Spleen (tissue), 11 donors: ENCODE data around the gene KCNAB3. TPM values are rescaled to one million over a fixed set of nuclear protein-coding genes. Genes with fewer than 3 reads are reported as not detected.

Source experiments
- DNase-seq: peaks from one replicate; pipeline ENCODE4 v3.0.0-alpha.2; 2020
- H3K27ac ChIP-seq, 8 donors: fragments of 200-600 bp; sonication (generic) in 7 of 8; 1 replicate in 4 of 8; 2 replicates in 4 of 8; pipeline versions ENCODE4 v1.5.0 to v1.8.0; 2016 to 2021; ENCODE audit warnings: inconsistent platforms in 4 of 8, mild to moderate bottlenecking in 4 of 8, moderate library complexity in 1 of 8
- H3K27me3 ChIP-seq, 7 donors: fragments of 200-600 bp; sonication (generic) in 6 of 7; replicated peaks in 1 of 7; 1 replicate in 4 of 7; 2 replicates in 3 of 7; pipeline versions ENCODE4 v1.5.0 to v1.8.0; 2016 to 2021; ENCODE audit warnings: inconsistent platforms in 3 of 7, mild to moderate bottlenecking in 1 of 7
- H3K36me3 ChIP-seq, 6 donors: fragments of 200-600 bp; sonication (generic) in 5 of 6; 1 replicate in 4 of 6; 2 replicates in 2 of 6; pipeline versions ENCODE4 v1.5.0 to v1.8.0; 2016 to 2021; ENCODE audit warnings: inconsistent platforms in 2 of 6
- H3K4me1 ChIP-seq, 6 donors: fragments of 200-600 bp; sonication (generic) in 5 of 6; 1 replicate in 3 of 6; 2 replicates in 3 of 6; pipeline versions ENCODE4 v1.5.0 to v1.8.0; 2016 to 2021; ENCODE audit warnings: inconsistent platforms in 3 of 6
- H3K4me3 ChIP-seq, 8 donors: fragments of 200-600 bp; sonication (generic) in 7 of 8; 1 replicate in 4 of 8; 2 replicates in 4 of 8; pipeline versions ENCODE4 v1.5.0 to v1.8.0; 2016 to 2021; ENCODE audit warnings: inconsistent platforms in 4 of 8, mild to moderate bottlenecking in 4 of 8, moderate library complexity in 2 of 8
- H3K9me3 ChIP-seq, 8 donors: fragments of 200-600 bp; sonication (generic) in 7 of 8; 1 replicate in 4 of 8; 2 replicates in 4 of 8; pipeline versions ENCODE4 v1.5.0 to v1.8.0; 2016 to 2021; ENCODE audit warnings: inconsistent platforms in 4 of 8
- CTCF ChIP-seq, 11 experiments: fragments of 200-600 bp in 7 of 11; fragments of 450-650 bp in 4 of 11; sonication (generic) in 4 of 11; IDR thresholded peaks in 8 of 11; conservative IDR thresholded peaks in 3 of 11; 1 replicate in 7 of 11; 2 replicates in 4 of 11; pipeline versions ENCODE4 v1.4.0 to v1.8.0; 2016 to 2021; ENCODE audit warnings: antibody characterized with exemption in 11 of 11, inconsistent platforms in 4 of 11, mild to moderate bottlenecking in 1 of 11
- POLR2A ChIP-seq, 3 donors: fragments of 450-650 bp; IDR thresholded peaks; one replicate each; pipeline ENCODE4 v1.5.1; 2017; ENCODE audit warnings: antibody characterized with exemption in 3 of 3, mild to moderate bottlenecking in 1 of 3
- POLR2AphosphoS5 ChIP-seq, 3 donors: sonication (generic); formaldehyde crosslinking; IDR thresholded peaks; one replicate each; pipeline ENCODE4 v1.5.1; 2017; ENCODE audit warnings: antibody characterized with exemption in 3 of 3
- WGBS, 5 donors: extraction: QIAGEN DNeasy Blood & Tissue Kit in 3 of 5; methylation state at CpG; one replicate each; pipeline versions ENCODE4 v1.1.5 to v1.1.7; 2013 to 2018; 5-methylcytosine and 5-hydroxymethylcytosine counted together
- intact Hi-C: fragments of 100-400 bp; cut with DNase I; formaldehyde crosslinking; loops from one replicate; pipeline ENCODE4 v1.15.0; 2023; ENCODE audit warnings: low total_unique reads
- polyA plus RNA-seq, 3 donors: library from polyadenylated mRNA; stranded (reverse); fragments of 200-250 nt; gene quantifications; one replicate each; pipeline ENCODE4 v1.2.1, GENCODE V29; 2013
- total RNA-seq, 7 donors: library from RNA; depleted of rRNA in 3 of 7; stranded (reverse); fragments of >200 nt in 3 of 7; fragmentation: NEBNext Ultra II Directional in 4 of 7; extraction: Animal tissue kit (Norgen Biotek cat#: 25700) in 4 of 7; gene quantifications; one replicate each; pipeline versions ENCODE4 v1.1.0 to v1.2.1, GENCODE V29; 2016 to 2021
- donor health status: healthy with polysubstance abuse.
- donor health status: DM: no; HTN: no; CAD: no; lungs with moderate emphysema.
- donor health status: DM: no; HTN: no; CAD: no.
- donor health status: Bipolar disorder and iron deficiency.
- donor health status: healthy.
- donor health status: DM: no; HTN: no; CAD: no.
- donor health status: DM: yes; HTN: yes; CAD: no.

The KCNAB3 gene
- total and polyA plus RNA-seq, 10 donors: 1.1 to 6.3 (median 3.6) TPM

- DNase-seq: no peak
- Histone ChIP-seq H3K4me1 (peaks cover 31 to 86% (median 72%) of the 10 kb centered on the region in 6 donors), H3K27me3 (no peaks in the 10 kb centered on the region), H3K9me3 (no peaks in the 10 kb centered on the region), H3K36me3 (peaks cover 0 to 31% (median 17%) of the 10 kb centered on the region in 6 donors), H3K4me3 (peak overlapping the region; percentile 65 to 93 (median 78)), H3K27ac (peak overlapping the region; percentile 81 to 97 (median 94))
- 2 to 4% (median 3%) methylated on average over 24 to 30 of the region's 30 CpGs for WGBS, 5 donors
- intact Hi-C loops: no loop called here
- TF ChIP-seq CTCF (IDR thresholded peaks at IDR 0.05 in 8 of 11, conservative IDR thresholded peaks at IDR 0.05 in 3 of 11) (no peak), POLR2A (IDR thresholded peaks at IDR 0.05) (no peak), POLR2AphosphoS5 (IDR thresholded peaks at IDR 0.05) (no peak)
These were observed 43.2 kb downstream of the KCNAB3 start for GRCh38 chr17:7886227-7887037.

- 0 to 1% (median 1%) methylated on average over 40 to 64 of the region's 64 CpGs for WGBS, 5 donors
- no peak for TF ChIP-seq POLR2A (IDR thresholded peaks at IDR 0.05)
- TF ChIP-seq POLR2AphosphoS5 (IDR thresholded peaks at IDR 0.05): peak; percentile 7 to 67 (median 54)
- TF ChIP-seq CTCF (IDR thresholded peaks at IDR 0.05 in 8 of 11, conservative IDR thresholded peaks at IDR 0.05 in 3 of 11): peak in 1 of 11 experiments; percentile 12
- intact Hi-C loops: no loop called here
- H3K4me3 ChIP-seq: peak overlapping the region; percentile 65 to 93 (median 78)
- H3K4me1 ChIP-seq: peaks cover 31 to 91% (median 81%) of the 10 kb centered on the region in 6 donors
- H3K36me3 ChIP-seq: peaks cover 0 to 31% (median 14%) of the 10 kb centered on the region in 6 donors
- DNase-seq: peak; percentile 88
- H3K9me3 ChIP-seq: no peaks in the 10 kb centered on the region
- peak overlapping the region; percentile 81 to 97 (median 94) for H3K27ac ChIP-seq
- H3K27me3 ChIP-seq: no peaks in the 10 kb centered on the region
These were observed 44.1 kb downstream of the KCNAB3 start for GRCh38 chr17:7885367-7886226.

GRCh38 chr17:7884581-7885366, 44.9 kb downstream of the KCNAB3 start:
- TF ChIP-seq POLR2AphosphoS5 (IDR thresholded peaks at IDR 0.05): no peak
- TF ChIP-seq CTCF (IDR thresholded peaks at IDR 0.05 in 8 of 11, conservative IDR thresholded peaks at IDR 0.05 in 3 of 11): no peak
- no peak for TF ChIP-seq POLR2A (IDR thresholded peaks at IDR 0.05)
- H3K4me3 ChIP-seq: peak overlapping the region; percentile 65 to 93 (median 78)
- no peaks in the 10 kb centered on the region for H3K27me3 ChIP-seq
- H3K36me3 ChIP-seq: peaks cover 0 to 31% (median 10%) of the 10 kb centered on the region in 6 donors
- peak overlapping the region in 7 of 8 donors; percentile 90 to 97 (median 94) for H3K27ac ChIP-seq
- no peaks in the 10 kb centered on the region for H3K9me3 ChIP-seq
- peak; percentile 90 for DNase-seq
- peaks cover 30 to 91% (median 84%) of the 10 kb centered on the region in 6 donors for H3K4me1 ChIP-seq
- intact Hi-C loops: no loop called here
- WGBS, 5 donors: 0 to 1% (median 1%) methylated on average over 19 to 91 of the region's 100 CpGs
